ENCODE measurements around the gene BCORL1.

Gene BCORL1

DNA sequence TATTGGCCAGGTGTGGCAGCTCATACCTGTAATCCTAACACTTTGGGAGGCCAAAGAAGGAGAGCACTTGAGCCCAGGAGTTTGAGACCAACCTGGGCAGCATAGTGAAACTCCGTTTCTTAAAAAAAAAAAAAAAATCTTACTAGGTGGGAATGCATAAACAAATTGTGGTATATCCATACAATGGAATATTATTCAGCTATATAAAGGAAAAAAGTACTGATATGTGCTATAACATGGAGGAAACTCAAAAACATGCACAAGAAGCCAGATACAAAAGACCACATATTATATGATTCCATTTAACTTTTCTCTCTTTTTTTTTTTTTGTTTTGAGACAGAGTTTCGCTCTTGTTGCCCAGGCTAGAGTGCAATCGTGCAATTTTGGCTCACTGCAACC lies 13.5 kb upstream of the BCORL1 start:
- no peak for DNase-seq

DNA sequence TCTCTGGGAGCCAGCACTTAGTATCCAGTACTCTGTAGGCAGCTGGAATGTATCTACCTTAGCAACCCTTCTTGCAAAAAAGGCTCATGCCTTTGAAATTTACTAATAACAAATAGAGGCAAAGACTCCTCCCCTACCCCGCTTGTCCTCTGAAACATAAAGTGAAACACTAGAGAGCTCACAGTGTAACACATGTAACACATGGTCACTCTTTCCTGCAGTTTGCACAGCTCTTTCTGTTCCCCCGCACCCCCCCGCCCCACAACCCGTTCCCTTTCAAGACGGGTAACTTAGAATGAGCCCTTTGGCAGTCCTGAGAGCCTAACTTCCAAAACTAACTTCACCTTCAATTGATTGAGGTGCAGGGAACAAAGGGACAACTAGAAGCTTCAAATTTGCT lies 6.0 kb upstream of the BCORL1 start:
- DNase-seq, result no peak

GRCh38 chrX:129979207-129979920 lies 3.1 kb upstream of the BCORL1 start:
- no peak for DNase-seq

GRCh38 chrX:129980001-129980401 lies 2.4 kb upstream of the BCORL1 start:
- peak; percentile 45 for DNase-seq

- peak; percentile 23 for DNase-seq
Observed at GRCh38 chrX:129980540-129981199, 1.8 kb upstream of the BCORL1 start.

GRCh38 chrX:129981200-129981553 lies 1.3 kb upstream of the BCORL1 start:
- no peak for DNase-seq

DNA sequence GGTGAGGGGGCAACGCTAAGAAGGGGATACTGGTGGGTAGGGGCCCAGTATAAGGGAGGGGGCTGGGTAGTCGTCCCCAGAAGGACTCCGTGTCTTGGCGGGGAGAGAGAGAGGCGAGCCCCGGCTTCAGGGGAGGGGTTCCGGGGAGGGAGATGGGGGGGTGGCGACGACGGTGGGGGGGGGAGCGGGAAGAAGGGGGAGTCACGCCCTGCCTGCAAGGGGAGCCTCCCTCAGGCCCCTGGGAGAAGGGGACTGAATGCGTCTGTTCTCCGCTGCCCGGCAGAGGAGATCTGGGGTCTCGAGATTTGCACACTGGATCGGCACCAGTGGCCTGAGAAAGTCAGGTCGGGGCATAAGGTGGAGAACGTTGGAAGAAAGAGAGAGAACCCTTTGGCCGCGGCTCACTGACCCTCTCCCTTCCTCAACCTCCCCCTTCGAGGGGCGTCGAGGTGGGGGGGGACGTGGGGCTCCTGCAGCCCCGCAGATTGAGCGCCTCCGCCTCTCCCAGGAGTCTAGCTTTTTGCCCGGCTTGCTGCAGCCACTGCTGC lies 609 bp upstream of the BCORL1 start:
- DNase-seq, result peak; percentile 3

DNA sequence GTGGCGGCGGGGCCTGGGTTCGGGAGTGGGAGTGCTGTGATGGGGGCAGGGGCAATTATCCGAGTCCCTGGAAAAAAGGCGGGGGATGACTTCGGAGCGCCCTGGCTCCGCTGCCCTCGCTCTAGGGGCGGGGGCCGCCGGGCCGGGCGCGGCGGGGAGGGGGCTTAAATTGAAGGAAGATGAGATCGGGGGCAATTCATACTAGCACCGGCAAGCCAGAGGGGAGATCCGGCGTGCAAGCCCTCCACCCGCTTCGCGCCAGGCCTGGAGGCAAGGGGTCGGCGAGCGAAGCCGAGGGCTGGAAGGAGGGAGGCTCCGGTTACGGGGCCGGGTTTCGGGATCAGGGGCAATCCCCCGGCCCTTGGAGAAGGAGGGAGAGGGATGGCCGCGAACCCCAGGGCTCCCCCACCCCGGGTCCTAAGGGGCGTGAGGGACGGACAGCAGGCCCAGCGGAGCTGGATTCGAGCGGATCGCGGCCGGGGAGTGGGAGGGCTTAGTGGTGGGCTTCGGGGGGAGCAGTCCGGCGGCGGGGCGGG lies 1.2 kb downstream of the BCORL1 start:
- no peak for DNase-seq

DNA sequence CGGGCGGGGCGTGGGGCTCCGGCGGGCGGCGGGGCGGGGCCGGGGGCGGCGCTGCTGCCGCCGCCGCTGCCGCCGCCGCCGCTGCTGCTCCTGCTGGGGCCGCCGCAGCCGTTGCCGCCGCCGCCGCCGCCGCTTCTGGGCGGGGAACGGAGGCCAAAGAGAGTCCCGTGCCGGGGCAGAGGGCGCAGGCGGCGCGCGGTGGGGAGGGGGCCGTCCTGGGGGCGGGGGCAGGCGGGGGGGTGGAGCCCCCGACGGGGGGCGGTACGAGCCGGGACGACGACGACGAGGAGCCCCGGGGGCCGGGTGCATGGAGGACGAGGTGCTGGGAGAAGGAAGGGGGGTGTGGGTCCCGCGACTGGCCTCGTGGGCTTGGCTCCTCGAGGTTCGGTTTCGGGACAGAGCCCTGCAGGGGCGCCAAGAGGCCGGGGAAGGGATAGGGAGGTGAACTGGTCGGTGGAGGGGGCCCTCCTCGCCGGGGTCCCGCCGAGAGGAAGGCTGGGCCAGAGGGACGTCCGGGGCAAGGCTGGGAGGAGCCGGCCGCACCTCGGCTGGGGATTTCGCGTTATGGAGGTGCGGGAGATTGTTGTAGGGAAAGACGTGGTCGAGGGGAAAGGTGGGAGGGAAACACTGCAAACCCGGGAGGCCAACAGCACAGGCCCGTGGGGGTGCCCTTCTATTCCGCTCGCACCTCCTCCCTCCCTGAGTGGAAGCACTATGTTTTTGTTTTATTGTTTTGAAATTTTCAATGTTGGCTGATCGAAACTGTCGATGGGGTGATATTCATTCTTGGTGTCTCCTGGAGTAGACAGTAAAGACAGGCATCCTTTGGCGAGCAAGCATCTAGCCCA lies 1.9 kb downstream of the BCORL1 start:
- peak; percentile 58 for DNase-seq

- DNase-seq, result no peak
Observed at GRCh38 chrX:129987871-129988270, 5.4 kb downstream of the BCORL1 start.

- no peak for DNase-seq
Observed at GRCh38 chrX:129992181-129992580, 9.7 kb downstream of the BCORL1 start.

GRCh38 chrX:129996120-129996519 lies 13.7 kb downstream of the BCORL1 start:
- no peak for DNase-seq

- DNase-seq, result no peak
Observed at GRCh38 chrX:129997086-129997485, 14.7 kb downstream of the BCORL1 start.

GRCh38 chrX:129998021-129998420 lies 15.6 kb downstream of the BCORL1 start:
- no peak for DNase-seq

DNA sequence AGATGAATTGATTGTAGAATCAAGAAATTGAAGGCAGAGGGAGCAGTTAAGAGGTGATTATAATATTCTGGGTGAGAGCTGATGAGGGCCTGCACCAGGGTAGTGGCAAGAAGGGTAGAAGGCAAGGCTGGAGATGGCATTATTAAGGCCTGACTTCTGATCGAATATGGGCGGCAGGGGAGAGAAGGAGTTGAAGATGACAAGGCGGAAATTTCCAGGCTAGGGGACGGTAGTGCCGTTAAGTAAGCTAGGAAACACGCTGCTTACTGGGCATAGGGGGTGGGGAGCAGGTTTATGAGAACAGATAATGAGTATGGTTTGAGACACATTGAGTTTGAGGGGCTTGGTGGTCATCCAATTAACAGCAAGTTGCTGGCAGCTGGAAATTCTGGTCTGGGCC lies 19.5 kb downstream of the BCORL1 start:
- DNase-seq, result no peak

- DNase-seq, result no peak
Observed at GRCh38 chrX:130002541-130002940, 20.1 kb downstream of the BCORL1 start.

GRCh38 chrX:130005089-130005807 lies 22.8 kb downstream of the BCORL1 start:
- no peak for DNase-seq

- DNase-seq, result no peak
Observed at GRCh38 chrX:130009658-130010223, 27.3 kb downstream of the BCORL1 start.

DNA sequence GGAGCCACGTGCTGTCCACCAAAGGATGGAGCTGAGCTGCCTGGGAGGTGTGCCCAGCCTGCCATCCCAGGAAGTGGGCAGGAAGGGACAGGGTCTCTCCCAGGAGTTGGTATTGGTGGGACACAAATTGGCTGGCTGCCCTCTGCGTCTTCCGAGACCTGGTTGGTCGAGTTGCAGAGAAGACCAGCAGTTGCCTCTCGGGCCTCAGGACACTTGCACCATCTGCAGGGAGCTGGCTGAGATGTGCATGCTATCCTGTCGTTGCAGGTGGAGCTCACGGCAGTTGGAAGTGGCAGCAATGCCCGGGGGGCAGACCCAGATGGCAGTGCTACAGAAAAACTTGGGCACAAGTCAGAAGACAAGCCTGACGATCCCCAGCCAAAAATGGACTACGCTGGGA lies 30.2 kb downstream of the BCORL1 start:
- no peak for DNase-seq

- no peak for DNase-seq
Observed at GRCh38 chrX:130013661-130014060, 31.2 kb downstream of the BCORL1 start.

- DNase-seq, result no peak
Observed at GRCh38 chrX:130014356-130014755, 31.9 kb downstream of the BCORL1 start.

- no peak for DNase-seq
Observed at GRCh38 chrX:130014770-130015169, 32.3 kb downstream of the BCORL1 start.
